Endodermal cell (in vitro differentiated cells): ENCODE measurements around the gene CHRD. TPM values are rescaled to one million over a fixed set of nuclear protein-coding genes. Genes with fewer than 3 reads are reported as not detected.

ENCODE experiments used
- DNase-seq: peaks from one replicate; pipeline ENCODE4 v3.0.0-alpha.2; 2017
- H3K27ac ChIP-seq: 2 replicates; pipeline ENCODE4 v1.5.1; 2013; ENCODE audit warnings: mild to moderate bottlenecking, low read depth, low read length, moderate library complexity
- H3K27me3 ChIP-seq: 2 replicates; pipeline ENCODE4 v1.6.1; 2013; ENCODE audit warnings: mild to moderate bottlenecking, low read length, moderate library complexity; ENCODE audit not compliant: insufficient read depth, control insufficient read depth, poor library complexity, severe bottlenecking
- H3K36me3 ChIP-seq: 2 replicates; pipeline ENCODE4 v1.7.0; 2013; ENCODE audit warnings: mild to moderate bottlenecking, low read length, moderate library complexity; ENCODE audit not compliant: control insufficient read depth, insufficient read depth
- H3K4me1 ChIP-seq: one replicate; pipeline ENCODE4 v1.7.0; 2013; ENCODE audit warnings: low read length; ENCODE audit not compliant: control insufficient read depth, insufficient read depth
- H3K4me3 ChIP-seq: 2 replicates; pipeline ENCODE4 v1.5.1; 2013; ENCODE audit warnings: mild to moderate bottlenecking, low read length, moderate library complexity
- H3K9ac ChIP-seq: 2 replicates; pipeline ENCODE4 v1.6.1; 2013; ENCODE audit warnings: mild to moderate bottlenecking, low read length, moderate library complexity; ENCODE audit not compliant: poor library complexity, severe bottlenecking; ENCODE audit errors: extremely low read depth
- H3K9me3 ChIP-seq: 2 replicates; pipeline ENCODE4 v1.6.1; 2013; ENCODE audit warnings: mild to moderate bottlenecking, low read length, moderate library complexity; ENCODE audit not compliant: control insufficient read depth
- H3K27ac Mint-ChIP-seq: 2 replicates; pipeline ENCODE4 v1.8.0; 2020; ENCODE audit warnings: mixed read lengths
- H3K27me3 Mint-ChIP-seq: 2 replicates; pipeline ENCODE4 v1.8.0; 2021; ENCODE audit warnings: mild to moderate bottlenecking, mixed read lengths; ENCODE audit not compliant: insufficient read depth
- H3K36me3 Mint-ChIP-seq: 2 replicates; pipeline ENCODE4 v1.8.0; 2020; ENCODE audit warnings: low read depth, mixed read lengths
- H3K4me1 Mint-ChIP-seq: 2 replicates; pipeline ENCODE4 v1.8.0; 2020; ENCODE audit warnings: mixed read lengths
- H3K4me3 Mint-ChIP-seq: 2 replicates; pipeline ENCODE4 v1.8.0; 2020; ENCODE audit warnings: mild to moderate bottlenecking, moderate library complexity, mixed read lengths
- H3K9me3 Mint-ChIP-seq: 2 replicates; pipeline ENCODE4 v1.8.0; 2020; ENCODE audit warnings: mild to moderate bottlenecking, mixed read lengths
- WGBS, 2 experiments: methylation state at CpG; one replicate each; pipeline versions ENCODE4 v1.1.5 to v1.1.7; 2013; ENCODE audit warnings: missing lambda C conversion rate in 2 of 2, mixed read lengths in 1 of 2; ENCODE audit not compliant: insufficient coverage in 1 of 2, insufficient read length in 1 of 2; 5-methylcytosine and 5-hydroxymethylcytosine counted together
- total RNA-seq, 2 donors: library from RNA; stranded (reverse); fragmentation: NEBNext Ultra II Directional in 1 of 2; extraction: Animal tissue kit (Norgen Biotek cat#: 25700) in 1 of 2; gene quantifications; 2 replicates in 1 of 2; 3 replicates in 1 of 2; pipeline ENCODE4 v1.2.1, GENCODE V29; 2021
- TF ChIP-seq, protein P1 (sequence below): fragments of 200-600 bp; sonication (generic); conservative IDR thresholded peaks from 2 replicates; pipeline ENCODE4 v1.5.0; 2021; ENCODE audit warnings: antibody characterized with exemption, mild to moderate bottlenecking

The CHRD gene
- total RNA-seq, 2 donors from 2014 or later: 5.0 to 17.4 TPM

DNA sequence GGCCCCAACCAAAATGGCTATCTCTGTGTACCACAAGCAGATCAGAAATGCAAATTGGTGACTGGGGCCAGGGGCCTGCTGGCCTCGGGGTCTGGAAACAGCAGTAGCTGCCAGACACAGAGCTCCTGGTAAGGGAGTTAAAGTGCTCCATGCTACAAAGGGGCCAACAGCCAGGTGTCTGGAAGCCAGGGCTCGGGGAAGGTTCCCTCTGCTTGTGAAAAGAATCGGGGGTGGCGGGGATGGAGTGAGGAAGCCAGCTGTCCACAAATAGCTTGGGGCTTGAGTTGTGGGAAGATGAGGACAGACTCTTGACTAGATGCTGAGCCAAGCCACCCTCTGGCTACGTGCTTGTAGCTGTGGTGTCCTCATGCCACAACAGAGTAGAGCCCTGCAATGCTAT lies 39.3 kb downstream of the CHRD start:
- H3K36me3 Mint-ChIP-seq: no peaks in the 10 kb centered on the region
- peaks cover 7% of the 10 kb centered on the region for H3K9me3 ChIP-seq
- no peak overlapping the region for H3K4me3 ChIP-seq
- TF ChIP-seq, protein P1, sequence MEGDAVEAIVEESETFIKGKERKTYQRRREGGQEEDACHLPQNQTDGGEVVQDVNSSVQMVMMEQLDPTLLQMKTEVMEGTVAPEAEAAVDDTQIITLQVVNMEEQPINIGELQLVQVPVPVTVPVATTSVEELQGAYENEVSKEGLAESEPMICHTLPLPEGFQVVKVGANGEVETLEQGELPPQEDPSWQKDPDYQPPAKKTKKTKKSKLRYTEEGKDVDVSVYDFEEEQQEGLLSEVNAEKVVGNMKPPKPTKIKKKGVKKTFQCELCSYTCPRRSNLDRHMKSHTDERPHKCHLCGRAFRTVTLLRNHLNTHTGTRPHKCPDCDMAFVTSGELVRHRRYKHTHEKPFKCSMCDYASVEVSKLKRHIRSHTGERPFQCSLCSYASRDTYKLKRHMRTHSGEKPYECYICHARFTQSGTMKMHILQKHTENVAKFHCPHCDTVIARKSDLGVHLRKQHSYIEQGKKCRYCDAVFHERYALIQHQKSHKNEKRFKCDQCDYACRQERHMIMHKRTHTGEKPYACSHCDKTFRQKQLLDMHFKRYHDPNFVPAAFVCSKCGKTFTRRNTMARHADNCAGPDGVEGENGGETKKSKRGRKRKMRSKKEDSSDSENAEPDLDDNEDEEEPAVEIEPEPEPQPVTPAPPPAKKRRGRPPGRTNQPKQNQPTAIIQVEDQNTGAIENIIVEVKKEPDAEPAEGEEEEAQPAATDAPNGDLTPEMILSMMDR: no peak
- no peaks in the 10 kb centered on the region for H3K36me3 ChIP-seq
- H3K4me1 Mint-ChIP-seq: no peaks in the 10 kb centered on the region
- 86 to 89% methylated on average over 1 to 5 of the region's 5 CpGs for WGBS, 2 experiments
- no peak overlapping the region for H3K9ac ChIP-seq
- no peak for DNase-seq
- H3K4me1 ChIP-seq: no peaks in the 10 kb centered on the region
- no peaks in the 10 kb centered on the region for H3K27me3 ChIP-seq
- H3K4me3 Mint-ChIP-seq: no peak overlapping the region
- H3K27ac Mint-ChIP-seq: no peak overlapping the region
- H3K9me3 Mint-ChIP-seq: peaks cover 3% of the 10 kb centered on the region
- H3K27ac ChIP-seq: no peak overlapping the region
- H3K27me3 Mint-ChIP-seq: no peaks in the 10 kb centered on the region

DNA sequence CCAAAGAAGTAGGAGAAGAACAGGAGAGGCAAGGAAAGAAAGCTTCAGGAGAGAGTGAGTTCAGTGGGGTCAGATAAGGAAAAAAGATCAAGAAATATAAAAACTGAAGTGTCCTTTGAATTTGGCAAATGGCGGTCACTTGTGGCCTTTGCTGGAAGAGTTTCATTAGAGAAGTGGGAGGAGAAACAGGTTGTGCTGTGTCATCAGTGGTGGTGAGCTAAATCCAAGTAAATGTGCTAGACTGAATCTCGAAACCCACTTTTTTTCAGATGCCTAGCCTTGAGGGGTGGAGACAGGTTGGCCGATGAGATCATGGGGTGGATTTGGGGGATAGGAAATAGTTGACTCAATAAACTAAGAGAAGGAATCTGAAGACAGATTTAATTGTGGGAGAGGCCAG lies 43.7 kb downstream of the CHRD start:
- 91 to 100% methylated on average over 3 of the region's 3 CpGs for WGBS, 2 experiments
- Mint-ChIP-seq H3K27ac (no peak overlapping the region), H3K9me3 (peaks cover 3% of the 10 kb centered on the region), H3K36me3 (no peaks in the 10 kb centered on the region), H3K4me3 (no peak overlapping the region), H3K27me3 (no peaks in the 10 kb centered on the region), H3K4me1 (no peaks in the 10 kb centered on the region)
- no peaks in the 10 kb centered on the region for H3K27me3 ChIP-seq
- H3K9ac ChIP-seq: no peak overlapping the region
- DNase-seq: no peak
- no peaks in the 10 kb centered on the region for H3K4me1 ChIP-seq
- peaks cover 7% of the 10 kb centered on the region for H3K9me3 ChIP-seq
- H3K27ac ChIP-seq: no peak overlapping the region
- no peak overlapping the region for H3K4me3 ChIP-seq
- no peaks in the 10 kb centered on the region for H3K36me3 ChIP-seq
- TF ChIP-seq, protein P1: no peak

DNA sequence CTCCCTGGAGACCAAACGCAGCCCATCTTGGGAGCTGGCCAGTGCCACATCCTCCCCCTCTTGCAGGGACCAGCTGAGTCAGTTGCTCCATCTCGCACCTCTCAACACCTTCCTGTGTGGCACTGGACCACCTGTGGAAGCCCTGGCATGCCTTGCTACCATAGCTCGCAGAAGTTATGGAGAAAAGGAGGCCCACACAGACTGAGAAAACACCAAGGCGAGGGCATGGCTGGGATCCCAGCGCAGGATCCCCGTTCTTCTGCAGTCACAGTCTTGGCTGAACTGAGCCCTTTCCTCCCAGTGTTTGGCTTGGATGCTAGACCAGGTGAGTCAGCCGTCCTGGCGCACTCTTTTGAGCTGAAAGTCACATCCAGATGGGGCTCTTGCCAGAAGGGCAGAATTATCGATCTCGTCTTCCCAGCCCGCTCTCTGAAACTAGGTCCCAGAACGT lies 46.9 kb downstream of the CHRD start:
- Histone ChIP-seq H3K9me3 (peaks cover 7% of the 10 kb centered on the region), H3K36me3 (no peaks in the 10 kb centered on the region), H3K27ac (no peak overlapping the region), H3K27me3 (no peaks in the 10 kb centered on the region), H3K9ac (no peak overlapping the region), H3K4me3 (no peak overlapping the region), H3K4me1 (no peaks in the 10 kb centered on the region)
- Mint-ChIP-seq H3K36me3 (no peaks in the 10 kb centered on the region), H3K27me3 (no peaks in the 10 kb centered on the region), H3K4me1 (no peaks in the 10 kb centered on the region), H3K27ac (no peak overlapping the region), H3K9me3 (peaks cover 3% of the 10 kb centered on the region), H3K4me3 (no peak overlapping the region)
- TF ChIP-seq, protein P1: no peak
- 90 to 92% methylated on average over 6 to 12 of the region's 12 CpGs for WGBS, 2 experiments
- no peak for DNase-seq
